GM21390 (cell line): ENCODE measurements around the gene CYP19A1.
"Not testable (repeated sequence)": the region's sequence is repeated elsewhere in the genome, so short reads cannot be mapped to it uniquely, and the experiment has no call there.

ENCODE experiments used
- ATAC-seq: cut with Tn5 transposase; IDR thresholded peaks from one replicate; pipeline ENCODE4 v1.9.1; 2021; ENCODE audit not compliant: unreplicated experiment

Gene CYP19A1

GRCh38 chr15:51302480-51302879 is 35.9 kb downstream of the CYP19A1 start:
- ATAC-seq = no peak

GRCh38 chr15:51299187-51300015 is 39.0 kb downstream of the CYP19A1 start:
- no peak for ATAC-seq

GRCh38 chr15:51298620-51299019 is 39.8 kb downstream of the CYP19A1 start:
- ATAC-seq = no peak

- no peak for ATAC-seq
Observed at GRCh38 chr15:51290720-51291119, 47.7 kb downstream of the CYP19A1 start.

GRCh38 chr15:51289290-51289689 is 49.1 kb downstream of the CYP19A1 start:
- ATAC-seq = no peak

GRCh38 chr15:51288143-51289065 is 50.0 kb downstream of the CYP19A1 start:
- ATAC-seq = no peak

GRCh38 chr15:51286816-51287215 is 51.6 kb downstream of the CYP19A1 start:
- ATAC-seq = no peak

- no peak for ATAC-seq
Observed at GRCh38 chr15:51285399-51285798, 53.0 kb downstream of the CYP19A1 start.

- ATAC-seq = no peak
Observed at GRCh38 chr15:51284871-51285270, 53.5 kb downstream of the CYP19A1 start.

- ATAC-seq = no peak
Observed at GRCh38 chr15:51283026-51283425, 55.4 kb downstream of the CYP19A1 start.

- not testable (repeated sequence) for ATAC-seq
Observed at GRCh38 chr15:51282241-51282640, 56.2 kb downstream of the CYP19A1 start.

- peak; percentile 55 for ATAC-seq
Observed at GRCh38 chr15:51281368-51281967, 56.9 kb downstream of the CYP19A1 start.

- no peak for ATAC-seq
Observed at GRCh38 chr15:51280838-51281237, 57.6 kb downstream of the CYP19A1 start.

- ATAC-seq = no peak
Observed at GRCh38 chr15:51279391-51279790, 59.0 kb downstream of the CYP19A1 start.

- no peak for ATAC-seq
Observed at GRCh38 chr15:51277101-51277500, 61.3 kb downstream of the CYP19A1 start.

GRCh38 chr15:51274956-51275355 is 63.4 kb downstream of the CYP19A1 start:
- ATAC-seq = no peak

- no peak for ATAC-seq
Observed at GRCh38 chr15:51270706-51271105, 67.7 kb downstream of the CYP19A1 start.

- ATAC-seq = no peak
Observed at GRCh38 chr15:51269496-51269895, 68.9 kb downstream of the CYP19A1 start.

- no peak for ATAC-seq
Observed at GRCh38 chr15:51267703-51268083, 70.7 kb downstream of the CYP19A1 start.

- no peak for ATAC-seq
Observed at GRCh38 chr15:51267051-51267702, 71.2 kb downstream of the CYP19A1 start.

GRCh38 chr15:51266656-51267050 is 71.7 kb downstream of the CYP19A1 start:
- ATAC-seq = no peak
